Hepatocyte (in vitro differentiated cells): ENCODE data around the gene NENF. TPM values are rescaled to one million over a fixed set of nuclear protein-coding genes. Genes with fewer than 3 reads are reported as not detected.

Experiments
- DNase-seq: peaks from one replicate; pipeline ENCODE4 v3.0.0-alpha.2; 2016; ENCODE audit warnings: low spot score
- H2AFZ ChIP-seq: fragments of 200-600 bp; sonication (generic); 2 replicates; pipeline ENCODE4 v1.6.0; 2016; ENCODE audit warnings: antibody characterized with exemption, mild to moderate bottlenecking
- H3K27ac ChIP-seq: fragments of 200-600 bp; sonication (generic); 2 replicates; pipeline ENCODE4 v1.5.1; 2016; ENCODE audit warnings: mild to moderate bottlenecking
- H3K27me3 ChIP-seq: fragments of 200-600 bp; sonication (generic); 2 replicates; pipeline ENCODE4 v1.6.1; 2016
- H3K36me3 ChIP-seq: fragments of 200-600 bp; sonication (generic); replicated peaks from 2 replicates; pipeline ENCODE4 v1.5.1; 2016; ENCODE audit warnings: low read depth; ENCODE audit not compliant: insufficient read depth
- H3K4me1 ChIP-seq: fragments of 200-600 bp; sonication (generic); 2 replicates; pipeline ENCODE4 v1.5.1; 2016; ENCODE audit warnings: mild to moderate bottlenecking, moderate library complexity; ENCODE audit not compliant: insufficient read depth
- H3K4me2 ChIP-seq: fragments of 200-600 bp; sonication (generic); 2 replicates; pipeline ENCODE4 v1.6.0; 2016
- H3K4me3 ChIP-seq: fragments of 200-600 bp; sonication (generic); 2 replicates; pipeline ENCODE4 v1.5.1; 2016; ENCODE audit warnings: mild to moderate bottlenecking
- H3K79me2 ChIP-seq: fragments of 200-600 bp; sonication (generic); 2 replicates; pipeline ENCODE4 v1.6.0; 2017; ENCODE audit warnings: mild to moderate bottlenecking
- H3K9me2 ChIP-seq: fragments of 200-600 bp; sonication (generic); replicated peaks from 2 replicates; pipeline ENCODE4 v1.6.0; 2017; ENCODE audit warnings: mild to moderate bottlenecking; ENCODE audit not compliant: insufficient read depth
- H3K9me3 ChIP-seq: fragments of 200-600 bp; sonication (generic); 2 replicates; pipeline ENCODE4 v1.5.1; 2016; ENCODE audit warnings: low read depth, mild to moderate bottlenecking
- H4K20me1 ChIP-seq: fragments of 200-600 bp; sonication (generic); 2 replicates; pipeline ENCODE4 v1.6.0; 2016; ENCODE audit warnings: mild to moderate bottlenecking; ENCODE audit not compliant: insufficient read depth, poor library complexity, severe bottlenecking
- CTCF ChIP-seq: fragments of 200-600 bp; sonication (generic); IDR thresholded peaks from 2 replicates; pipeline ENCODE4 v1.5.1; 2016; ENCODE audit warnings: antibody characterized with exemption, mild to moderate bottlenecking; ENCODE audit not compliant: poor library complexity
- EZH2 ChIP-seq: fragments of 200-600 bp; sonication (generic); IDR thresholded peaks from 2 replicates; pipeline ENCODE4 v1.6.1; 2016; ENCODE audit warnings: antibody characterized with exemption, mild to moderate bottlenecking, borderline replicate concordance
- EZH2phosphoT487 ChIP-seq: fragments of 200-600 bp; sonication (generic); IDR thresholded peaks from one replicate; pipeline ENCODE4 v1.6.1; 2018; ENCODE audit warnings: antibody characterized with exemption, mild to moderate bottlenecking, low read depth, moderate library complexity; ENCODE audit not compliant: unreplicated experiment, severe bottlenecking
- WGBS: methylation state at CpG from one replicate; pipeline ENCODE4 v1.1.6; 2016; ENCODE audit warnings: low lambda C conversion rate; ENCODE audit errors: missing lambda C conversion rate; 5-methylcytosine and 5-hydroxymethylcytosine counted together
- polyA plus RNA-seq: library from polyadenylated mRNA; unstranded; fragments of >200 nt; fragmentation: Nextera tagmentation; extraction: Ambion mirVana; gene quantifications from 2 replicates; pipeline ENCODE4 v1.2.1, GENCODE V29; 2016
- total RNA-seq: library from RNA; depleted of rRNA; stranded (reverse); fragments of >200 nt; gene quantifications from 2 replicates; pipeline ENCODE4 v1.2.3, GENCODE V29; 2014

The NENF gene
- total and polyA plus RNA-seq, 2 experiments from 2014 or later: 52.3 to 115 TPM

GRCh38 chr1:212482637-212483441, 50.1 kb downstream of the NENF start:
- H3K27me3 ChIP-seq: no peaks in the 10 kb centered on the region
- H3K4me1 ChIP-seq: peaks cover 19% of the 10 kb centered on the region
- DNase-seq: peak; percentile 59
- no peaks in the 10 kb centered on the region for H3K9me2 ChIP-seq
- no peaks in the 10 kb centered on the region for H3K36me3 ChIP-seq
- 85% methylated on average over 14 of the region's 14 CpGs for WGBS
- H4K20me1 ChIP-seq: no peaks in the 10 kb centered on the region
- no peak overlapping the region for H2AFZ ChIP-seq
- peak overlapping the region; percentile 89 for H3K27ac ChIP-seq
- no peak overlapping the region for H3K4me3 ChIP-seq
- H3K4me2 ChIP-seq: no peak overlapping the region
- H3K9me3 ChIP-seq: no peaks in the 10 kb centered on the region
- no peaks in the 10 kb centered on the region for H3K79me2 ChIP-seq
- TF ChIP-seq CTCF (no peak), EZH2phosphoT487 (no peak), EZH2 (no peak)

- TF ChIP-seq CTCF: no peak
- no peak for TF ChIP-seq EZH2phosphoT487
- no peak for TF ChIP-seq EZH2
- peak; percentile 64 for DNase-seq
- no peaks in the 10 kb centered on the region for H3K79me2 ChIP-seq
- 87% methylated on average over 11 of the region's 11 CpGs for WGBS
- H3K36me3 ChIP-seq: no peaks in the 10 kb centered on the region
- no peaks in the 10 kb centered on the region for H3K9me3 ChIP-seq
- H3K27me3 ChIP-seq: no peaks in the 10 kb centered on the region
- no peak overlapping the region for H2AFZ ChIP-seq
- no peak overlapping the region for H3K4me2 ChIP-seq
- no peaks in the 10 kb centered on the region for H4K20me1 ChIP-seq
- H3K27ac ChIP-seq: peak overlapping the region; percentile 88
- no peak overlapping the region for H3K4me3 ChIP-seq
- H3K9me2 ChIP-seq: no peaks in the 10 kb centered on the region
- H3K4me1 ChIP-seq: peaks cover 27% of the 10 kb centered on the region
Measured at GRCh38 chr1:212484701-212485570, 52.2 kb downstream of the NENF start.

GRCh38 chr1:212485571-212485912, 52.8 kb downstream of the NENF start:
- H3K4me1 ChIP-seq: peaks cover 27% of the 10 kb centered on the region
- no peaks in the 10 kb centered on the region for H3K36me3 ChIP-seq
- no peaks in the 10 kb centered on the region for H3K79me2 ChIP-seq
- 84% methylated on average over 4 of the region's 4 CpGs for WGBS
- H3K27ac ChIP-seq: peak overlapping the region; percentile 88
- H2AFZ ChIP-seq: no peak overlapping the region
- TF ChIP-seq CTCF (no peak), EZH2 (no peak), EZH2phosphoT487 (no peak)
- no peaks in the 10 kb centered on the region for H4K20me1 ChIP-seq
- no peaks in the 10 kb centered on the region for H3K27me3 ChIP-seq
- H3K4me3 ChIP-seq: no peak overlapping the region
- H3K9me3 ChIP-seq: no peaks in the 10 kb centered on the region
- no peak overlapping the region for H3K4me2 ChIP-seq
- DNase-seq: no peak
- H3K9me2 ChIP-seq: no peaks in the 10 kb centered on the region
